Inflammatory macrophage treated with lipopolysaccharide for 4 hours (primary cell): Measurements from ENCODE around the gene HOXB8.

Experiments used
- DNase-seq: peaks from one replicate; pipeline ENCODE4 v3.0.0-alpha.2; 2020

The HOXB8 gene

GRCh38 chr17:48567209-48567608 lies 47.9 kb downstream of the HOXB8 start:
- no peak for DNase-seq

- DNase-seq = no peak
Measured at GRCh38 chr17:48566717-48567116, 48.4 kb downstream of the HOXB8 start.

- DNase-seq = no peak
Measured at GRCh38 chr17:48565925-48566710, 49.0 kb downstream of the HOXB8 start.

GRCh38 chr17:48565022-48565554 lies 50.0 kb downstream of the HOXB8 start:
- DNase-seq = no peak

GRCh38 chr17:48564188-48565021 lies 50.7 kb downstream of the HOXB8 start:
- no peak for DNase-seq

GRCh38 chr17:48563867-48564187 lies 51.3 kb downstream of the HOXB8 start:
- DNase-seq = no peak

GRCh38 chr17:48563385-48563838 lies 51.7 kb downstream of the HOXB8 start:
- no peak for DNase-seq

GRCh38 chr17:48562934-48563333 lies 52.2 kb downstream of the HOXB8 start:
- no peak for DNase-seq
